Measurements from ENCODE around the gene NUB1. TPM values are rescaled to one million over a fixed set of nuclear protein-coding genes. Genes with fewer than 3 reads are reported as not detected.
A peak's percentile ranks its signal among the peaks of the same experiment; 100 is the strongest.

Gene NUB1
- total and polyA plus RNA-seq, 7 experiments from 2014 or later = 58.1 to 116 (median 80.1) TPM

DNA sequence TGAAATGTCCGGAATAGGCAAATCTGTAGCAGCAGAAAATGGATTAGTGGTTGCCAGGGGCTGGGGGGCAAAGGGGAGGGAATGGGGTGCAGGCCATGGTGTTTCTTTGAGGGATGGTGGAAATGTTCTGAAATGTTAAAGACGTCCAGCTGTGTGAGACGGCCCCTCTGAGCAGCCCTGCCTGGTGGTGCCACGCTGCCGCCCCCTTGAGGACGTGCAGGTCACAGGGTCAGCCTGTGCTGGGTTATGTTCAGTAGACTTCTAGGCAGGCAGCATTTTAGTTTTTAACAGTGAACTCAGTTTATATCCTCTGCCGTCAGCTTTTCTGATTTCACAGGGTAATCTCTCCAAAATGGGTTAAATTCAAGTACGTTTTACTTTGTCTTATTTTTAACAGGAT is 9.4 kb downstream of the NUB1 start:
- no peaks in the 10 kb centered on the region for H3K9me3 Mint-ChIP-seq
- H3K36me3 ChIP-seq (ENCODE audit: control insufficient read depth in 2 of 3, insufficient read depth in 3 of 3, low read length in 3 of 3) = peaks cover 9 to 38% (median 14%) of the 10 kb centered on the region in 3 experiments
- H3K4me3 Mint-ChIP-seq = peak overlapping the region; percentile 56 to 86 (median 72)
- H3K4me1 Mint-ChIP-seq = peaks cover 19 to 74% (median 69%) of the 10 kb centered on the region in 7 donors
- CTCF ChIA-PET = interaction anchor here (0.8 to 6.1 kb wide), 8 partner anchors 8 to 98 kb away, joined by 3 to 74 read pairs (median 3); no protein-coding TSS in a partner anchor
- H3K36me3 Mint-ChIP-seq = peaks cover 5 to 40% (median 29%) of the 10 kb centered on the region in 5 donors
- H3K27ac ChIP-seq (ENCODE audit: low read depth, low read length) = peak overlapping the region; percentile 89
- no peaks in the 10 kb centered on the region for H3K27me3 ChIP-seq (ENCODE audit: control insufficient read depth in 2 of 2, insufficient read depth in 2 of 2, low read length in 2 of 2)
- peak in 2 of 9 donors; percentile 7 to 45 for DNase-seq
- no peak for ATAC-seq
- H3K27ac Mint-ChIP-seq = peak overlapping the region; percentile 74 to 100 (median 93)
- no peaks in the 10 kb centered on the region for H3K27me3 Mint-ChIP-seq
- intact Hi-C loops (cut with micrococcal nuclease) = loop anchor here (2.0 to 10.0 kb wide), 8 partner anchors 74 to 1636 kb away; partner anchors contain the start of genes CDK5 (in 1 of the 2), RHEB (in 1 of the 2), SLC4A2 (in 1 of the 2) and ZNF467 (in 1 of the 2)
- H3K4me3 ChIP-seq (ENCODE audit: low read length) = no peak overlapping the region
- no peaks in the 10 kb centered on the region for H3K9me3 ChIP-seq (ENCODE audit: control insufficient read depth in 2 of 3, low read length in 3 of 3)
- H3K4me1 ChIP-seq (ENCODE audit: control insufficient read depth in 2 of 2, insufficient read depth in 2 of 2, low read length in 2 of 2) = peaks cover 28 to 35% of the 10 kb centered on the region in 2 donors
- POLR2A ChIA-PET = interaction anchor here (0.6 to 5.3 kb wide), 9 partner anchors 9 to 197 kb away, joined by 3 to 32 read pairs (median 4); partner anchors contain the start of genes CHPF2 and NUB1

DNA sequence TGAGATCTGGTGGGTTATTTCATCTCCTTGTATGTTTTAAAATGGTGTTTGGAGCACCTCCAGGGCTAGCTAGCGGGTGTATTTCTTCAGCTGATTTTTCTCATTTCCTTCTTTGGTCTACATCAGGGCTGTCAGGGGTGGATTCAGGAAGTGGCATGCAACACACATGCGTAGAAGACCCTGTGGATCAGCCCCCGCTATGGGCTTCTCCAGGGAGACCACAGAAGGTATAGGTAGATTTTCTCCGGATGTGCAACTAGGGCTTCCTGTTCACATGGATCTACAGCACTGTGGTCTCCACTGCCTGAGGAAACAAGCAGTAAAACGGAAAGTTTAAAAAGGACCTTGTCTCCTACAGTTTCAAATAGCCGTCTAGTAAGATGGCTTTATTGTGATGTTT is 10.4 kb downstream of the NUB1 start:
- peak overlapping the region; percentile 74 to 100 (median 93) for H3K27ac Mint-ChIP-seq
- Histone ChIP-seq H3K4me1 (ENCODE audit: control insufficient read depth in 2 of 2, insufficient read depth in 2 of 2, low read length in 2 of 2) (peaks cover 28 to 35% of the 10 kb centered on the region in 2 donors), H3K27ac (ENCODE audit: low read depth, low read length) (peak overlapping the region; percentile 89), H3K9me3 (ENCODE audit: control insufficient read depth in 2 of 3, low read length in 3 of 3) (no peaks in the 10 kb centered on the region), H3K36me3 (ENCODE audit: control insufficient read depth in 2 of 3, insufficient read depth in 3 of 3, low read length in 3 of 3) (peaks cover 3 to 39% (median 23%) of the 10 kb centered on the region in 3 experiments), H3K27me3 (ENCODE audit: control insufficient read depth in 2 of 2, insufficient read depth in 2 of 2, low read length in 2 of 2) (no peaks in the 10 kb centered on the region), H3K4me3 (ENCODE audit: low read length) (peak overlapping the region; percentile 25)
- peak overlapping the region; percentile 56 to 86 (median 72) for H3K4me3 Mint-ChIP-seq
- intact Hi-C loops (cut with micrococcal nuclease) = loop anchor here (2.0 to 10.0 kb wide), 10 partner anchors 13 to 1637 kb away; partner anchors contain the start of genes CDK5 (in 1 of the 2), RHEB (in 1 of the 2), SLC4A2 (in 1 of the 2) and ZNF467 (in 1 of the 2)
- peak in 8 of 9 donors; percentile 55 to 80 (median 77) for DNase-seq
- H3K4me1 Mint-ChIP-seq = peaks cover 19 to 71% (median 65%) of the 10 kb centered on the region in 7 donors
- no peaks in the 10 kb centered on the region for H3K9me3 Mint-ChIP-seq
- ATAC-seq = peak; percentile 58
- peaks cover 5 to 39% (median 27%) of the 10 kb centered on the region in 5 donors for H3K36me3 Mint-ChIP-seq
- POLR2A ChIA-PET = interaction anchor here (0.6 to 5.3 kb wide), 10 partner anchors 10 to 196 kb away, joined by 3 to 32 read pairs (median 4); partner anchors contain the start of genes CHPF2, CRYGN and NUB1
- CTCF ChIA-PET = interaction anchor here (0.7 to 6.1 kb wide), 9 partner anchors 8 to 97 kb away, joined by 3 to 74 read pairs (median 5); partner anchors contain the start of gene NUB1
- H3K27me3 Mint-ChIP-seq = no peaks in the 10 kb centered on the region

DNA sequence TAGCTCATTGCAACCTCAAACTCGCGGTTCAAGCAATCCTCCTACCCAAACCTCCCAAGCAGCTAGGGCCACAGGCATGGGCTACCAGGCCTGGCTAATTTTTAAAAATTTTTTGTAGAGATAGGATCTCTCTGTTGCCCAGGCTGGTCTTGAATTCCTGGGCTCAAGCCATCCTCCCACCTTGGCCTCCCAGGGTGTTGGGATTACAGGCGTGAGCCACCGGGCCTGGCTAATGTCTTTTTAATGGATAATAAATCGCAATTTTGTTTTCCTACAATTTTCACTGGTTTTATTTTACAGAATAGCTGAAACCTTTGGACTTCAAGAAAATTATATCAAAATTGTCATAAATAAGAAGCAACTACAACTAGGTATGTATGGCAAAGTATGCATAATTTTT is 10.9 kb downstream of the NUB1 start:
- no peak overlapping the region for H3K4me3 ChIP-seq (ENCODE audit: low read length)
- H3K36me3 ChIP-seq (ENCODE audit: control insufficient read depth in 2 of 3, insufficient read depth in 3 of 3, low read length in 3 of 3) = peaks cover 3 to 44% (median 23%) of the 10 kb centered on the region in 3 experiments
- H3K27me3 ChIP-seq (ENCODE audit: control insufficient read depth in 2 of 2, insufficient read depth in 2 of 2, low read length in 2 of 2) = no peaks in the 10 kb centered on the region
- H3K27ac Mint-ChIP-seq = peak overlapping the region; percentile 74 to 100 (median 93)
- DNase-seq (no peak), ATAC-seq (no peak)
- H3K4me1 ChIP-seq (ENCODE audit: control insufficient read depth in 2 of 2, insufficient read depth in 2 of 2, low read length in 2 of 2) = peaks cover 28 to 35% of the 10 kb centered on the region in 2 donors
- peak overlapping the region in 3 of 10 donors; percentile 74 to 86 (median 80) for H3K4me3 Mint-ChIP-seq
- H3K36me3 Mint-ChIP-seq = peaks cover 5 to 41% (median 27%) of the 10 kb centered on the region in 5 donors
- H3K27ac ChIP-seq (ENCODE audit: low read depth, low read length) = peak overlapping the region; percentile 89
- H3K4me1 Mint-ChIP-seq = peaks cover 19 to 71% (median 65%) of the 10 kb centered on the region in 7 donors
- H3K27me3 Mint-ChIP-seq = no peaks in the 10 kb centered on the region
- ChIA-PET POLR2A (interaction anchor here (0.6 to 5.3 kb wide), 9 partner anchors 11 to 120 kb away, joined by 3 to 32 read pairs (median 4); partner anchors contain the start of genes CHPF2, CRYGN and NUB1), CTCF (interaction anchor here (0.8 to 6.1 kb wide), 8 partner anchors 8 to 279 kb away, joined by 3 to 74 read pairs (median 4); partner anchors contain the start of gene NUB1)
- intact Hi-C loops (cut with micrococcal nuclease) = loop anchor here (2.0 to 10.0 kb wide), 7 partner anchors 14 to 1638 kb away; partner anchors contain the start of genes CDK5 (in 1 of the 2), SLC4A2 (in 1 of the 2) and ZNF467 (in 1 of the 2)
- no peaks in the 10 kb centered on the region for H3K9me3 ChIP-seq (ENCODE audit: control insufficient read depth in 2 of 3, low read length in 3 of 3)
- no peaks in the 10 kb centered on the region for H3K9me3 Mint-ChIP-seq

DNA sequence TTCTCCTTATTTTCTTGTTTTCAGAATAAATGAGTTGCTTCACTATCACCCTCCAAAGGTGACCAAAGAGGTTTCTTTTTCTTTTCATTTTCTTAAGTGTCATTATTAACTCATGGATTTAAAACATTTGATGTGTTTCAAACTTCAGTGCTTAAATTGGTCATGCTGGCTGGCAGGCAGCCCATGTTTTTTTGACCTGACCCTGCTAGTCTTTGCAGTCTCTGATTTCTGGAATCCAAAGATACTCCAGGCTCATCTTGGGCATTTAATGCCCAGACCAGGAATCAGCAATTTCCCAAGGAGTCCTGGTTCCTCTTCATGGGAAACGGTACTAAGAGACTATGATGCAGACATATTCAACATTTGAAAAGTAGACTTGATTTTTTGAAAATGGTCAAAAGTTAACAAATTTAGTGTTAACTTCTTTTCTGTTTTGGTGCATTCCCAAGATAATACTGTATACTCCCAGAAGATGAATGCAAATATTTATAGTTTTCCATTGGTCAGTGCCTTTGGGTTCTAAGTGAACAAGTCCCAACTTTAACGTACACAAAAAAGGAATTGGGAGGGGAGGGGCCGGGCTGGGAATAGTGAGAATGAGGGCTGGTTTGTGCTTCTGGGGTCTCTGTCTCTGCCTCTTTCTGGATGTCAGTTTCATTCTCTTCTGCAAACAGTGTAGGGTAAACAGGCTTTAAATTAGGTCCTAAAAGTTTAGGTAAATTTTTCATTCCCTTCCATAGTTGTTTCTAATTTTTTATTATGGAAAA is 19.8 kb downstream of the NUB1 start:
- CTCF ChIA-PET = interaction anchor here (0.6 to 3.3 kb wide), 3 partner anchors 9 to 839 kb away, joined by 3 to 20 read pairs (median 3); no protein-coding TSS in a partner anchor
- no peak overlapping the region for H3K27ac ChIP-seq (ENCODE audit: low read depth, low read length)
- no peaks in the 10 kb centered on the region for H3K27me3 ChIP-seq (ENCODE audit: control insufficient read depth in 2 of 2, insufficient read depth in 2 of 2, low read length in 2 of 2)
- intact Hi-C loops (cut with micrococcal nuclease) = no loop called here
- Mint-ChIP-seq H3K4me3 (no peak overlapping the region), H3K4me1 (peaks cover 0 to 14% (median 3%) of the 10 kb centered on the region in 7 donors), H3K27me3 (no peaks in the 10 kb centered on the region), H3K9me3 (peaks cover 0 to 4% (median 0%) of the 10 kb centered on the region in 11 donors), H3K27ac (no peak overlapping the region), H3K36me3 (peaks cover 16 to 49% (median 38%) of the 10 kb centered on the region in 5 donors)
- H3K9me3 ChIP-seq (ENCODE audit: control insufficient read depth in 2 of 3, low read length in 3 of 3) = no peaks in the 10 kb centered on the region
- ATAC-seq = no peak
- POLR2A ChIA-PET = no interaction called here
- DNase-seq = no peak
- H3K36me3 ChIP-seq (ENCODE audit: control insufficient read depth in 2 of 3, insufficient read depth in 3 of 3, low read length in 3 of 3) = peaks cover 22 to 49% (median 23%) of the 10 kb centered on the region in 3 experiments
- H3K4me3 ChIP-seq (ENCODE audit: low read length) = no peak overlapping the region
- no peaks in the 10 kb centered on the region for H3K4me1 ChIP-seq (ENCODE audit: control insufficient read depth in 2 of 2, insufficient read depth in 2 of 2, low read length in 2 of 2)

DNA sequence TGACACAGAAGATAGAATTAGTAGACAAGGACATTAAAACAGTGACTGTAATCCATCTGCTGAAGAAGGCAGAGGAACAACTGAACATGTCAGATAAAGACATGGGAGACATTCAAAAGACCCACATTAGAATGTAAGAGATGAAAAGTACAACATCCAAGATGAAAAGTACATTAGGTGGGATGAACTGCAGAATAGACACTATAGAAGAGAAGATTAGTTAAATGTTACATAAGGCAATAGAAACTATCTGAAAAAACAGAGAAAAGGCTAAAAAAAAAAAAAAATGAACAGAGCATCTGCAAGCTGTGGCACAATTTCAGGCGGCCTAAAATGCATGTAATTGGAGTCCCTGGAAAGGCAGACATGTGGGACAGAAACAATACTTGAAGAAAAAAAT is 21.6 kb downstream of the NUB1 start:
- CTCF ChIA-PET = interaction anchor here (1.0 to 3.3 kb wide), 2 partner anchors 75 to 86 kb away, joined by 3 to 20 read pairs; no protein-coding TSS in a partner anchor
- Mint-ChIP-seq H3K4me1 (peaks cover 3 to 17% (median 7%) of the 10 kb centered on the region in 7 donors), H3K9me3 (peaks cover 0 to 4% (median 0%) of the 10 kb centered on the region in 11 donors), H3K27ac (peak overlapping the region in 3 of 9 donors; percentile 32 to 55 (median 43)), H3K36me3 (peaks cover 15 to 42% (median 37%) of the 10 kb centered on the region in 5 donors), H3K4me3 (no peak overlapping the region), H3K27me3 (no peaks in the 10 kb centered on the region)
- Histone ChIP-seq H3K4me1 (ENCODE audit: control insufficient read depth in 2 of 2, insufficient read depth in 2 of 2, low read length in 2 of 2) (peaks cover 0 to 1% of the 10 kb centered on the region in 2 donors), H3K36me3 (ENCODE audit: control insufficient read depth in 2 of 3, insufficient read depth in 3 of 3, low read length in 3 of 3) (peaks cover 17 to 40% (median 20%) of the 10 kb centered on the region in 3 experiments), H3K27me3 (ENCODE audit: control insufficient read depth in 2 of 2, insufficient read depth in 2 of 2, low read length in 2 of 2) (no peaks in the 10 kb centered on the region), H3K9me3 (ENCODE audit: control insufficient read depth in 2 of 3, low read length in 3 of 3) (no peaks in the 10 kb centered on the region), H3K4me3 (ENCODE audit: low read length) (no peak overlapping the region), H3K27ac (ENCODE audit: low read depth, low read length) (no peak overlapping the region)
- DNase-seq (no peak), ATAC-seq (no peak)
- POLR2A ChIA-PET = interaction anchor here (0.6 kb wide), 1 partner anchor 1782 kb away, joined by 3 read pairs; no protein-coding TSS in a partner anchor
- intact Hi-C loops (cut with micrococcal nuclease) = no loop called here
